ENCODE measurements around the gene TOP3B. TPM values are rescaled to one million over a fixed set of nuclear protein-coding genes. Genes with fewer than 3 reads are reported as not detected.

Gene TOP3B
- total and polyA plus RNA-seq, 9 of the 15 experiments (the other 6 are each of a cell fraction or from before 2014, with no cell fraction given) = 3.0 to 188 (median 112) TPM

DNA sequence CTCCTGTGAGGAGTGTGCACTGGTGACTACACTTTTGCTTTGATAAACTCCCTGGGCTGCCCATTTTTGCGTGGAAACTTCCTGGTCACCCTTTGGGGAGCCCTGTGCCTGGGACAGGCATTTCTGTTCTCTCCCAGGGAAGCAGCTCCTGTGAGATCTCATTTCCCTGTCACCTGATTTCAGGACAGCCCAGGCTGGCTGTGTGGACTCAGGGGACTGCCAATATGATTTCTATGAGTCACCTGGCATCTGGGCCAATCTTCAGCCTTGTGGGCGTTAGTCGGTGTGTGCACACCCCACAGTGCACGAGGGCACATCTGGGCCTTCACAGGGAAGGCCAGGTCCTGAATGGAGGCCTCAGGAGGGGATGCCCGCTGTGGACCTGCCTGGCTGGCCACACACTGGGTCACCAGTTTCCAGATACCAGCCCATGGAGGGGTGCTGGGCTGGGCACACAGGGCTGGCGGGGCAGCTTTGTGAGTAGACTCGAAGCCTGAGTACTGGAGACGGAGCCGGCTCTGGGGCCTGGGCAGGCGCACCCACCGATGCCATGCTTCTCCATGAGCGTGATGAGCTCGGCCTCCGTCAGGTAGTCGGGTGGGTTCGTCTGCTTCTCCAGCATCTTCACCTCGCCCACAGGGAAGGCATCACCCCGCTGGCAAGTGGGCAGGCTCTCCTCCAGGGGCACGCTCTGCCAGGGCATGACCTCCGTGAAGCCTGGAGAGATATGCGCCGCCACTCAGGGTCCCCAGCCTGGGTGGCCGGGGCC is 20.5 kb downstream of the TOP3B start (continued):
- TF ChIP-seq, protein P1, sequence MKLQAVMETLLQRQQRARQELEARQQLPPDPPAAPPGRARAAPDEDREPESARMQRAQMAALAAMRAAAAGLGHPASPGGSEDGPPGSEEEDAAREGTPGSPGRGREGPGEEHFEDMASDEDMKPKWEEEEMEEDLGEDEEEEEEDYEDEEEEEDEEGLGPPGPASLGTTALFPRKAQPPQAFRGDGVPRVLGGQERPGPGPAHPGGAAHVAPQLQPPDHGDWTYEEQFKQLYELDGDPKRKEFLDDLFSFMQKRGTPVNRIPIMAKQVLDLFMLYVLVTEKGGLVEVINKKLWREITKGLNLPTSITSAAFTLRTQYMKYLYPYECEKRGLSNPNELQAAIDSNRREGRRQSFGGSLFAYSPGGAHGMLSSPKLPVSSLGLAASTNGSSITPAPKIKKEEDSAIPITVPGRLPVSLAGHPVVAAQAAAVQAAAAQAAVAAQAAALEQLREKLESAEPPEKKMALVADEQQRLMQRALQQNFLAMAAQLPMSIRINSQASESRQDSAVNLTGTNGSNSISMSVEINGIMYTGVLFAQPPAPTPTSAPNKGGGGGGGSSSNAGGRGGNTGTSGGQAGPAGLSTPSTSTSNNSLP (IDR thresholded peaks at IDR 0.05; ENCODE audit: borderline replicate concordance, low read depth, low read length) = no peak
- TF ChIP-seq, protein P2, sequence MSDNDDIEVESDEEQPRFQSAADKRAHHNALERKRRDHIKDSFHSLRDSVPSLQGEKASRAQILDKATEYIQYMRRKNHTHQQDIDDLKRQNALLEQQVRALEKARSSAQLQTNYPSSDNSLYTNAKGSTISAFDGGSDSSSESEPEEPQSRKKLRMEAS (CRISPR knock-in tag; IDR thresholded peaks at IDR 0.05) = peak; percentile 15; the same call in 1 of the 2 replicates
- peak; percentile 72 for TF ChIP-seq POLR2G (IDR thresholded peaks at IDR 0.05; ENCODE audit: low read depth, low read length)
- no peak for TF ChIP-seq BRF1 (IDR thresholded peaks at IDR 0.05; ENCODE audit: borderline replicate concordance, extremely low read depth, insufficient read length)

DNA sequence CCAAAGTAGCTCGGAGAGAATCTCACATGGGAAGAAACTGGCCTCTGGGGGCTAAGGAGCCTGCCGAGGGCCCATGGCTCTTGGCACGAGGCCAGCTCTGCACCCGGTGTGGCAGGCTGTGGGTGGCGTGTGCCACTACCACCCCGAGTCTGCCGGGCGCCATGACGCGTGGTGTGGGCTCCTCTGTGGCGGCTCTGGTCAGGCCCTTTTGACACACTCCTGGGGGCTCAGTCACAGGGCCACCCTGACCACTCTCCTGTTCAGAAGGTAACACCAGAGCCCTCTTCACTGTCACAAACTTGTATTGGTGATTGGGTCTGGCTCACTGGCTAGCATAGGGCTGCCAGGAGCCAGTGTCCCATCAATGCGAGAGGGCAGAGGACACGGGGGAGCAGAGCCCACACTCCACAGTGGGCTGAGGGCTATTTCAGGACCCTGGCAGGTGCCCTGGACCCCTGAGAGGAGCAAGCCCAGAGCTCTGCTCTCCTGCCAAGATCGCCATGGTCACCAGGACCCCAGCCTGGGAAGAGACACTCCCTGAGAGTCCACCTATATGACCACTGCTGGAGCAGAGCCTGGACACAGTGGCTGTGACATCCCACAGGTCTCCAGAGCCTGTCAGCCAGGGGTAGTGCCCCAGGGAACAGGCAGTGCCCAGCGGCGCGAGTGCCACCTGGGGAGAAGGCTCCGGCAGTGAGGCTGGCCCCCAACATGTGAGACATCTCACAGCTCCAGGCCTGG is 21.3 kb downstream of the TOP3B start:
- Histone ChIP-seq H3K9me3 (replicated peaks; ENCODE audit: control insufficient read depth, insufficient read depth, low read depth, low read length) (no peaks in the 10 kb centered on the region), H4K20me1 (replicated peaks; ENCODE audit: control insufficient read depth, insufficient read depth, low read length) (peaks cover 51% of the 10 kb centered on the region), H3K27me3 (ENCODE audit: control insufficient read depth in 2 of 2, insufficient read depth in 2 of 2, low read length in 2 of 2) (no peaks in the 10 kb centered on the region), H2AFZ (ENCODE audit: low read depth, low read length) (no peak overlapping the region), H3K36me3 (ENCODE audit: control insufficient read depth, insufficient read depth, low read length) (peaks cover 81% of the 10 kb centered on the region), H3K79me2 (ENCODE audit: control insufficient read depth, insufficient read depth, low read length) (no peaks in the 10 kb centered on the region), H3K9me1 (ENCODE audit: control insufficient read depth, insufficient read depth, low read length) (peaks cover 9% of the 10 kb centered on the region), H3K4me1 (replicated peaks in 1 of 2; ENCODE audit: control insufficient read depth in 2 of 2, insufficient read depth in 2 of 2, low read length in 2 of 2) (peaks cover 0 to 45% of the 10 kb centered on the region in 2 experiments; a peak in 2 of 5 replicates), H3K4me2 (ENCODE audit: insufficient read depth, low read length) (no peak overlapping the region), H3K9ac (ENCODE audit: insufficient read depth in 1 of 2, low read depth in 2 of 2, low read length in 2 of 2) (peak overlapping the region in 1 of 2 experiments; percentile 12; a peak in 2 of 4 replicates), H3K27ac (ENCODE audit: extremely low read depth, low read depth, low read length) (no peak overlapping the region), H3K4me3 (no peak overlapping the region)
- FAIRE-seq (no peak), ATAC-seq (peak; percentile 3), DNase-seq (ENCODE audit: extremely low read depth in 1 of 4, low spot score in 3 of 4) (peak in 1 of 4 experiments; percentile 60)
- in situ Hi-C loops (cut with MboI) = no loop called here
- intact Hi-C loops (cut with micrococcal nuclease) = no loop called here
- POLR2A ChIA-PET = interaction anchor here (0.6 to 15.7 kb wide), 11 partner anchors 9 to 402 kb away, joined by 3 to 382 read pairs (median 3); partner anchors contain the start of genes PPIL2, PPM1F and TOP3B
- no TSS peak for BruUV-seq (replicated peaks)
- 83% methylated on average over 18 of the region's 18 CpGs for WGBS (ENCODE audit: insufficient coverage, low coverage, missing lambda C conversion rate)
- CTCF ChIA-PET (ENCODE audit: low intra/inter-chr PET ratio) = no interaction called here
- TF ChIP-seq MTF1 (CRISPR knock-in tag; IDR thresholded peaks at IDR 0.05; ENCODE audit: borderline replicate concordance) (no peak), ZC3H4 (CRISPR knock-in tag; IDR thresholded peaks at IDR 0.05; ENCODE audit: borderline replicate concordance) (peak; percentile 62; the same call in 1 of the 2 replicates), BHLHE40 (IDR thresholded peaks at IDR 0.05; ENCODE audit: low read length) (0 out of 2 replicates have a peak, but pooled peaks have one; percentile 6), PML (IDR thresholded peaks at IDR 0.05; ENCODE audit: low read length) (peak; percentile 14; the same call in 1 of the 2 replicates), ZNF239 (CRISPR knock-in tag; IDR thresholded peaks at IDR 0.05) (no peak)
- TF ChIP-seq, protein P3, sequence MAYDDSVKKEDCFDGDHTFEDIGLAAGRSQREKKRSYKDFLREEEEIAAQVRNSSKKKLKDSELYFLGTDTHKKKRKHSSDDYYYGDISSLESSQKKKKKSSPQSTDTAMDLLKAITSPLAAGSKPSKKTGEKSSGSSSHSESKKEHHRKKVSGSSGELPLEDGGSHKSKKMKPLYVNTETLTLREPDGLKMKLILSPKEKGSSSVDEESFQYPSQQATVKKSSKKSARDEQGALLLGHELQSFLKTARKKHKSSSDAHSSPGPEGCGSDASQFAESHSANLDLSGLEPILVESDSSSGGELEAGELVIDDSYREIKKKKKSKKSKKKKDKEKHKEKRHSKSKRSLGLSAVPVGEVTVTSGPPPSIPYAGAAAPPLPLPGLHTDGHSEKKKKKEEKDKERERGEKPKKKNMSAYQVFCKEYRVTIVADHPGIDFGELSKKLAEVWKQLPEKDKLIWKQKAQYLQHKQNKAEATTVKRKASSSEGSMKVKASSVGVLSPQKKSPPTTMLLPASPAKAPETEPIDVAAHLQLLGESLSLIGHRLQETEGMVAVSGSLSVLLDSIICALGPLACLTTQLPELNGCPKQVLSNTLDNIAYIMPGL (CRISPR knock-in tag; IDR thresholded peaks at IDR 0.05) = peak; percentile 12; the same call in 1 of the 2 replicates
- TF ChIP-seq, protein P1 (IDR thresholded peaks at IDR 0.05; ENCODE audit: borderline replicate concordance, low read depth, low read length) = no peak
